H9 (cell line): ENCODE data around the gene DAPK2. TPM values are rescaled to one million over a fixed set of nuclear protein-coding genes. Genes with fewer than 3 reads are reported as not detected.

Experiments
- DNase-seq: peaks from one replicate; pipeline ENCODE4 v3.0.0-alpha.2; 2017
- H2AFZ ChIP-seq: one replicate; pipeline ENCODE4 v1.6.1; 2013; ENCODE audit warnings: mild to moderate bottlenecking, low read length, control low read depth, moderate library complexity
- H2AK5ac ChIP-seq: 2 replicates; pipeline ENCODE4 v1.6.1; 2013; ENCODE audit warnings: low read length, control low read depth, mixed read lengths; ENCODE audit not compliant: insufficient read length
- H2BK120ac ChIP-seq: one replicate; pipeline ENCODE4 v1.6.1; 2013; ENCODE audit warnings: low read depth, mild to moderate bottlenecking, low read length, control low read depth, inconsistent platforms; ENCODE audit not compliant: poor library complexity, severe bottlenecking
- H2BK12ac ChIP-seq: 2 replicates; pipeline ENCODE4 v1.6.1; 2013; ENCODE audit warnings: low read length, control low read depth, mixed read lengths, low read depth; ENCODE audit not compliant: insufficient read length
- H2BK15ac ChIP-seq: 2 replicates; pipeline ENCODE4 v1.6.1; 2013; ENCODE audit warnings: low read depth, low read length, control low read depth
- H2BK20ac ChIP-seq: one replicate; pipeline ENCODE4 v1.6.1; 2013; ENCODE audit warnings: low read depth, mild to moderate bottlenecking, low read length, control low read depth, inconsistent platforms; ENCODE audit not compliant: poor library complexity, severe bottlenecking
- H2BK5ac ChIP-seq: 2 replicates; pipeline ENCODE4 v1.6.1; 2013; ENCODE audit warnings: low read length, control low read depth, mixed read lengths; ENCODE audit not compliant: insufficient read length
- H3K14ac ChIP-seq: 2 replicates; pipeline ENCODE4 v1.6.1; 2013; ENCODE audit warnings: low read length, control low read depth; ENCODE audit not compliant: insufficient read depth
- H3K18ac ChIP-seq: 2 replicates; pipeline ENCODE4 v1.6.1; 2013; ENCODE audit warnings: low read depth, mild to moderate bottlenecking, mixed read lengths, low read length, control low read depth; ENCODE audit not compliant: insufficient read length
- H3K23ac ChIP-seq: 2 replicates; pipeline ENCODE4 v1.6.1; 2013; ENCODE audit warnings: low read length, control low read depth, mixed read lengths, low read depth; ENCODE audit not compliant: insufficient read length
- H3K23me2 ChIP-seq: 2 replicates; pipeline ENCODE4 v1.6.1; 2013; ENCODE audit warnings: low read depth, mild to moderate bottlenecking, mixed read lengths, low read length, control low read depth; ENCODE audit not compliant: insufficient read length, poor library complexity, severe bottlenecking
- H3K27ac ChIP-seq: 2 replicates; pipeline ENCODE4 v1.5.1; 2013; ENCODE audit warnings: low read length, control low read depth, mixed read lengths, low read depth; ENCODE audit not compliant: insufficient read length
- H3K27me3 ChIP-seq: 2 replicates; pipeline ENCODE4 v1.6.1; 2013; ENCODE audit warnings: low read length, control low read depth, inconsistent platforms; ENCODE audit not compliant: insufficient read depth
- H3K4ac ChIP-seq: 2 replicates; pipeline ENCODE4 v1.6.1; 2013; ENCODE audit warnings: low read depth, mild to moderate bottlenecking, control low read depth, inconsistent platforms, low read length, moderate library complexity
- H3K4me1 ChIP-seq: 2 replicates; pipeline ENCODE4 v1.6.1; 2013; ENCODE audit warnings: low read length, control low read depth, inconsistent platforms; ENCODE audit not compliant: insufficient read depth
- H3K4me2 ChIP-seq: 2 replicates; pipeline ENCODE4 v1.6.1; 2013; ENCODE audit warnings: low read length, control low read depth, mixed read lengths; ENCODE audit not compliant: insufficient read length, insufficient read depth
- H3K56ac ChIP-seq: 2 replicates; pipeline ENCODE4 v1.6.1; 2013; ENCODE audit warnings: low read depth, mild to moderate bottlenecking, mixed read lengths, low read length, control low read depth; ENCODE audit not compliant: insufficient read length
- H3K79me1 ChIP-seq: 2 replicates; pipeline ENCODE4 v1.6.1; 2013; ENCODE audit warnings: low read depth, mild to moderate bottlenecking, moderate library complexity, low read length, control low read depth, inconsistent platforms; ENCODE audit not compliant: insufficient read depth, poor library complexity, severe bottlenecking
- H3K79me2 ChIP-seq: 2 replicates; pipeline ENCODE4 v1.6.1; 2013; ENCODE audit warnings: low read length, control low read depth, inconsistent platforms; ENCODE audit not compliant: insufficient read depth
- H3K9ac ChIP-seq: 2 replicates; pipeline ENCODE4 v1.6.1; 2013; ENCODE audit warnings: low read length, control low read depth, mixed read lengths; ENCODE audit not compliant: insufficient read length; ENCODE audit errors: extremely low read depth
- H3K9me3 ChIP-seq: one replicate; pipeline ENCODE4 v1.6.1; 2013; ENCODE audit warnings: low read depth, low read length, inconsistent platforms; ENCODE audit not compliant: control insufficient read depth
- H3T11ph ChIP-seq: one replicate; pipeline ENCODE4 v1.6.1; 2013; ENCODE audit warnings: mild to moderate bottlenecking, low read length, control low read depth, inconsistent platforms
- H4K20me1 ChIP-seq: one replicate; pipeline ENCODE4 v1.6.1; 2013; ENCODE audit not compliant: control insufficient read depth, insufficient read length, insufficient read depth
- H4K5ac ChIP-seq: 2 replicates; pipeline ENCODE4 v1.6.1; 2013; ENCODE audit warnings: low read depth, mild to moderate bottlenecking, mixed read lengths, low read length, control low read depth; ENCODE audit not compliant: insufficient read length
- H4K8ac ChIP-seq: replicated peaks from 2 replicates; pipeline ENCODE4 v1.6.1; 2013; ENCODE audit warnings: low read length, control low read depth, mixed read lengths, low read depth; ENCODE audit not compliant: insufficient read length
- H4K91ac ChIP-seq: 2 replicates; pipeline ENCODE4 v1.6.1; 2013; ENCODE audit warnings: low read depth, mild to moderate bottlenecking, moderate library complexity, mixed read lengths, low read length, control low read depth; ENCODE audit not compliant: insufficient read length
- H3K27ac Mint-ChIP-seq, 3 experiments: 2 replicates in 2 of 3; 3 replicates in 1 of 3; pipeline ENCODE4 v1.8.0; 2020 to 2021; ENCODE audit warnings: mixed read lengths in 3 of 3, mild to moderate bottlenecking in 1 of 3, moderate library complexity in 1 of 3
- H3K27me3 Mint-ChIP-seq: 2 replicates; pipeline ENCODE4 v1.8.0; 2021; ENCODE audit warnings: low read depth, mild to moderate bottlenecking, moderate library complexity, mixed read lengths
- H3K36me3 Mint-ChIP-seq, 3 experiments: 2 replicates in 2 of 3; 3 replicates in 1 of 3; pipeline ENCODE4 v1.8.0; 2020 to 2021; ENCODE audit warnings: low read depth in 3 of 3, mixed read lengths in 3 of 3; ENCODE audit not compliant: insufficient read depth in 1 of 3
- H3K4me1 Mint-ChIP-seq, 2 experiments: 2 replicates each; pipeline ENCODE4 v1.8.0; 2020; ENCODE audit warnings: mixed read lengths in 2 of 2
- H3K4me3 Mint-ChIP-seq, 2 experiments: 2 replicates in 1 of 2; 3 replicates in 1 of 2; pipeline ENCODE4 v1.8.0; 2020 to 2021; ENCODE audit warnings: mild to moderate bottlenecking in 2 of 2, mixed read lengths in 2 of 2, moderate library complexity in 1 of 2
- H3K9me3 Mint-ChIP-seq, 2 experiments: 2 replicates in 1 of 2; 3 replicates in 1 of 2; pipeline ENCODE4 v1.8.0; 2020; ENCODE audit warnings: mild to moderate bottlenecking in 2 of 2, mixed read lengths in 2 of 2, moderate library complexity in 1 of 2
- CTCF ChIP-seq: fragments of 200-600 bp; sonication (generic); conservative IDR thresholded peaks from 3 replicates; pipeline ENCODE4 v1.8.0; 2021; ENCODE audit warnings: antibody characterized with exemption, mild to moderate bottlenecking
- WGBS: extraction: QIAGEN DNeasy Blood & Tissue Kit; methylation state at CpG from one replicate; pipeline ENCODE4 v1.1.7; 2013; ENCODE audit warnings: missing lambda C conversion rate, low lambda C conversion rate, mixed read lengths; ENCODE audit not compliant: insufficient read length; ENCODE audit errors: extremely low coverage; 5-methylcytosine and 5-hydroxymethylcytosine counted together
- total RNA-seq: library from RNA; stranded (reverse); gene quantifications from 2 replicates; pipeline ENCODE4 v1.2.1, GENCODE V29; 2021

Gene DAPK2
- total RNA-seq, 1 experiment from 2014 or later = 3.5 TPM

- no peaks in the 10 kb centered on the region; the same call in 1 of the 2 replicates for H3K27me3 Mint-ChIP-seq
- no peak overlapping the region for H3K23ac ChIP-seq
- H3K4ac ChIP-seq = no peak overlapping the region
- H2BK12ac ChIP-seq = no peak overlapping the region
- H3K27ac ChIP-seq = no peak overlapping the region
- H4K91ac ChIP-seq = no peak overlapping the region
- no peaks in the 10 kb centered on the region; a peak in 1 of 7 replicates for H3K36me3 Mint-ChIP-seq
- H2AK5ac ChIP-seq = no peak overlapping the region
- H3K4me1 Mint-ChIP-seq = peaks cover 10 to 12% of the 10 kb centered on the region in 2 experiments
- H3K14ac ChIP-seq = no peak overlapping the region
- H3K79me2 ChIP-seq = no peaks in the 10 kb centered on the region
- no peaks in the 10 kb centered on the region for H3K27me3 ChIP-seq
- no peak overlapping the region for H4K5ac ChIP-seq
- H3K4me3 Mint-ChIP-seq = no peak overlapping the region
- no peak overlapping the region for H3K4me2 ChIP-seq
- no peaks in the 10 kb centered on the region for H3K79me1 ChIP-seq
- H3K9me3 ChIP-seq = no peaks in the 10 kb centered on the region
- no peak overlapping the region for H3K56ac ChIP-seq
- no peak overlapping the region for H2BK15ac ChIP-seq
- H2BK20ac ChIP-seq = no peak overlapping the region
- no peaks in the 10 kb centered on the region for H3K23me2 ChIP-seq
- no peak overlapping the region for H3K9ac ChIP-seq
- peak; percentile 20 for DNase-seq
- no peak overlapping the region for H2BK120ac ChIP-seq
- TF ChIP-seq CTCF = no peak
- no peaks in the 10 kb centered on the region; a peak in 1 of 5 replicates for H3K9me3 Mint-ChIP-seq
- no peak overlapping the region for H3T11ph ChIP-seq
- WGBS = no CpG with 5 or more reads among the region's 6 CpGs
- H3K18ac ChIP-seq = no peak overlapping the region
- H2AFZ ChIP-seq = no peak overlapping the region
- no peaks in the 10 kb centered on the region for H4K20me1 ChIP-seq
- H2BK5ac ChIP-seq = no peak overlapping the region
- H3K4me1 ChIP-seq = no peaks in the 10 kb centered on the region
- no peak overlapping the region for H4K8ac ChIP-seq
- peak overlapping the region in 2 of 3 experiments; percentile 51 to 52; a peak in 2 of 7 replicates for H3K27ac Mint-ChIP-seq
Measured at GRCh38 chr15:63942486-63943365, 103.6 kb downstream of the DAPK2 start.
